Tibial nerve (tissue), 3 donors: Measurements from ENCODE around the gene ZNF763.
"Not testable (repeated sequence)": the region's sequence is repeated elsewhere in the genome, so short reads cannot be mapped to it uniquely, and the experiment has no call there.

ENCODE experiments used
- POLR2A ChIP-seq, 2 donors: fragments of 450-650 bp; IDR thresholded peaks; one replicate each; pipeline ENCODE4 v1.6.1; 2017; ENCODE audit warnings: antibody characterized with exemption in 2 of 2, mild to moderate bottlenecking in 2 of 2, moderate library complexity in 2 of 2
- TF ChIP-seq, protein P1 (sequence below), 5 experiments: fragments of 200-600 bp in 3 of 5; fragments of 450-650 bp in 2 of 5; sonication (generic) in 3 of 5; IDR thresholded peaks; one replicate each; pipeline ENCODE4 v1.5.1; 2016 to 2019; ENCODE audit warnings: antibody characterized with exemption in 5 of 5, mild to moderate bottlenecking in 3 of 5, moderate library complexity in 2 of 5

DNA sequence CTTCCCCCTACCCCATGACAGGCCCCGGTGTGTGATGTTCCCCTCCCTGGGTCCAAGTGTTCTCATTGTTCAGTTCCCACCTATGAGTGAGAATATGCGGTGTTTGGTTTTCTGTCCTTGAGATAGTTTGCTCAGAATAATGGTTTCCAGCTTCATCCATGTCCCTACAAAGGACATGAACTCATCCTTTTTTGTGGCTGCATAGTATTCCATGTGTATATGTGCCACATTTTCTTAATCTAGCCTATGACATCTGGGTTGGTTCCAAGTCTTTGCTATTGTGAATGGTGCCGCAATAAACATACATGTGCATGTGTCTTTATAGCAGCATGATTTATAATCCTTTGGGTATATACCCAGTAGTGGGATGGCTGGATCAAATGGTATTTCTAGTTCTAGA, 26.5 kb upstream of the ZNF763 start:
- TF ChIP-seq, protein P1, sequence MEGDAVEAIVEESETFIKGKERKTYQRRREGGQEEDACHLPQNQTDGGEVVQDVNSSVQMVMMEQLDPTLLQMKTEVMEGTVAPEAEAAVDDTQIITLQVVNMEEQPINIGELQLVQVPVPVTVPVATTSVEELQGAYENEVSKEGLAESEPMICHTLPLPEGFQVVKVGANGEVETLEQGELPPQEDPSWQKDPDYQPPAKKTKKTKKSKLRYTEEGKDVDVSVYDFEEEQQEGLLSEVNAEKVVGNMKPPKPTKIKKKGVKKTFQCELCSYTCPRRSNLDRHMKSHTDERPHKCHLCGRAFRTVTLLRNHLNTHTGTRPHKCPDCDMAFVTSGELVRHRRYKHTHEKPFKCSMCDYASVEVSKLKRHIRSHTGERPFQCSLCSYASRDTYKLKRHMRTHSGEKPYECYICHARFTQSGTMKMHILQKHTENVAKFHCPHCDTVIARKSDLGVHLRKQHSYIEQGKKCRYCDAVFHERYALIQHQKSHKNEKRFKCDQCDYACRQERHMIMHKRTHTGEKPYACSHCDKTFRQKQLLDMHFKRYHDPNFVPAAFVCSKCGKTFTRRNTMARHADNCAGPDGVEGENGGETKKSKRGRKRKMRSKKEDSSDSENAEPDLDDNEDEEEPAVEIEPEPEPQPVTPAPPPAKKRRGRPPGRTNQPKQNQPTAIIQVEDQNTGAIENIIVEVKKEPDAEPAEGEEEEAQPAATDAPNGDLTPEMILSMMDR (IDR thresholded peaks at IDR 0.05): not testable (repeated sequence)
- not testable (repeated sequence) for TF ChIP-seq POLR2A (IDR thresholded peaks at IDR 0.05)
